Neural cell (in vitro differentiated cells): Measurements from ENCODE around the gene COASY.

ENCODE experiments used
- EZH2 ChIP-seq: fragments of 200-600, 300-800 bp; shearing (Covaris generic), sonication (generic); IDR thresholded peaks from 2 replicates; pipeline ENCODE4 v1.6.1; 2014; ENCODE audit warnings: antibody characterized with exemption, low read length, borderline replicate concordance, mild to moderate bottlenecking; ENCODE audit not compliant: insufficient read depth, poor library complexity, severe bottlenecking
- TAF1 ChIP-seq: IDR thresholded peaks from 2 replicates; pipeline ENCODE4 v1.6.1; 2012; ENCODE audit warnings: low read depth
- TF ChIP-seq, protein P1 (sequence below): fragments of 450-650 bp; IDR thresholded peaks from 2 replicates; pipeline ENCODE4 v1.5.1; 2014; ENCODE audit warnings: antibody characterized with exemption, mild to moderate bottlenecking, moderate library complexity; ENCODE audit not compliant: poor library complexity, severe bottlenecking

DNA sequence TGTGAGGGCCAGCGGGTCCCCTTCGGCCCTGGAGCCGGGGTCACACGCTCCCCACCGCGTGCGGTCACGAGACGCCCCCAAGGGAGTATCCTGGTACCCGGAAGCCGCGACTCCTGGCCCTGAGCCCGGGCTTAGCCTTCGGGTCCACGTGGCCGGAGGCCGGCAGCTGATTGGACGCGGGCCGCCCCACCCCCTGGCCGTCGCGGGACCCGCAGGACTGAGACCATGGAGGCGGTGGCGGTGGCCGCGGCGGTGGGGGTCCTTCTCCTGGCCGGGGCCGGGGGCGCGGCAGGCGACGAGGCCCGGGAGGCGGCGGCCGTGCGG lies 25.9 kb upstream of the COASY start, which contains the start of gene NAGLU:
- TF ChIP-seq EZH2 (no peak), TAF1 (no peak)
- TF ChIP-seq, protein P1, sequence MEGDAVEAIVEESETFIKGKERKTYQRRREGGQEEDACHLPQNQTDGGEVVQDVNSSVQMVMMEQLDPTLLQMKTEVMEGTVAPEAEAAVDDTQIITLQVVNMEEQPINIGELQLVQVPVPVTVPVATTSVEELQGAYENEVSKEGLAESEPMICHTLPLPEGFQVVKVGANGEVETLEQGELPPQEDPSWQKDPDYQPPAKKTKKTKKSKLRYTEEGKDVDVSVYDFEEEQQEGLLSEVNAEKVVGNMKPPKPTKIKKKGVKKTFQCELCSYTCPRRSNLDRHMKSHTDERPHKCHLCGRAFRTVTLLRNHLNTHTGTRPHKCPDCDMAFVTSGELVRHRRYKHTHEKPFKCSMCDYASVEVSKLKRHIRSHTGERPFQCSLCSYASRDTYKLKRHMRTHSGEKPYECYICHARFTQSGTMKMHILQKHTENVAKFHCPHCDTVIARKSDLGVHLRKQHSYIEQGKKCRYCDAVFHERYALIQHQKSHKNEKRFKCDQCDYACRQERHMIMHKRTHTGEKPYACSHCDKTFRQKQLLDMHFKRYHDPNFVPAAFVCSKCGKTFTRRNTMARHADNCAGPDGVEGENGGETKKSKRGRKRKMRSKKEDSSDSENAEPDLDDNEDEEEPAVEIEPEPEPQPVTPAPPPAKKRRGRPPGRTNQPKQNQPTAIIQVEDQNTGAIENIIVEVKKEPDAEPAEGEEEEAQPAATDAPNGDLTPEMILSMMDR, result no peak
